Measurements from ENCODE around the gene ACP2.
A peak's percentile ranks its signal among the peaks of the same experiment; 100 is the strongest.

The ACP2 gene

DNA sequence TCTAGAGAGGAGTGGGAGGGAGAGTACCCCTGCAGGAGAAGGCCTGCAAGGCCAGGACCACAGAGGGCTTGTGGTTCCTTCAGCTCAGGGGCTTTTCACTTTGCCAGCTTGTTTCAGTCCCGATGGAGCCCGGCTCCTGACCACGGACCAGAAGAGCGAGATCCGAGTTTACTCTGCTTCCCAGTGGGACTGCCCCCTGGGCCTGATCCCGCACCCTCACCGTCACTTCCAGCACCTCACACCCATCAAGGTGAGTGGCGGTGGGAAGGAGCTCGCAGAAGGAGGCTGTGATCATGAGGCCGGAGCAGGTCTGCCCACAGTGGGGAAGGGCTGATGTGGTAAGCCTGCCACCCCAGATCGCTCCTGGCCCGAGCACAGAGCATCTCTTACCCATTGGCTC is 13.5 kb downstream of the ACP2 start:
- TF ChIP-seq TAF1 (IDR thresholded peaks at IDR 0.05; ENCODE audit: borderline replicate concordance, low read depth, low read length) (no peak), POLR2A (IDR thresholded peaks at IDR 0.05; ENCODE audit: low read depth, low read length) (no peak), POLR2AphosphoS5 (IDR thresholded peaks at IDR 0.05; ENCODE audit: low read depth, low read length) (no peak)
- DNase-seq (ENCODE audit: insufficient read length), result no peak
- no peak for FAIRE-seq

DNA sequence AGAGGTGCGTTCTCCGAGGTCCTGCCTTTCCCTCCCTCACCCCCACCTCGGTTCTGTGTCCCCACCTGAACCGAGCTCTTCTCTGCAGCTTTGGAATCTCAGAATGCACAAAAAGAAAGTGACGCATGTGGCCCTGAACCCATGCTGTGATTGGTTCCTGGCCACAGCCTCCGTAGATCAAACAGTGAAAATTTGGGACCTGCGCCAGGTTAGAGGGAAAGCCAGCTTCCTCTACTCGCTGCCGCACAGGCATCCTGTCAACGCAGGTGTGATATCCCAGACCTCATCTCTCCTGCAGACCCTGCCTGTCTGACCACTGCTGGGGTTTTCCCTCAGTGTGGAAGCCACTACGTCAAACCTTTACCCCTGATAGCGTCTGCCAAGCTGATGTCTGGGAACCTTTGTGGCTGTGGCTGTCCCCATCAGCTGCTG is 13.9 kb downstream of the ACP2 start:
- TF ChIP-seq POLR2AphosphoS5 (IDR thresholded peaks at IDR 0.05; ENCODE audit: low read depth, low read length) (no peak), TAF1 (IDR thresholded peaks at IDR 0.05; ENCODE audit: borderline replicate concordance, low read depth, low read length) (no peak), POLR2A (IDR thresholded peaks at IDR 0.05; ENCODE audit: low read depth, low read length) (no peak)
- no peak for FAIRE-seq
- no peak for DNase-seq (ENCODE audit: insufficient read length)

DNA sequence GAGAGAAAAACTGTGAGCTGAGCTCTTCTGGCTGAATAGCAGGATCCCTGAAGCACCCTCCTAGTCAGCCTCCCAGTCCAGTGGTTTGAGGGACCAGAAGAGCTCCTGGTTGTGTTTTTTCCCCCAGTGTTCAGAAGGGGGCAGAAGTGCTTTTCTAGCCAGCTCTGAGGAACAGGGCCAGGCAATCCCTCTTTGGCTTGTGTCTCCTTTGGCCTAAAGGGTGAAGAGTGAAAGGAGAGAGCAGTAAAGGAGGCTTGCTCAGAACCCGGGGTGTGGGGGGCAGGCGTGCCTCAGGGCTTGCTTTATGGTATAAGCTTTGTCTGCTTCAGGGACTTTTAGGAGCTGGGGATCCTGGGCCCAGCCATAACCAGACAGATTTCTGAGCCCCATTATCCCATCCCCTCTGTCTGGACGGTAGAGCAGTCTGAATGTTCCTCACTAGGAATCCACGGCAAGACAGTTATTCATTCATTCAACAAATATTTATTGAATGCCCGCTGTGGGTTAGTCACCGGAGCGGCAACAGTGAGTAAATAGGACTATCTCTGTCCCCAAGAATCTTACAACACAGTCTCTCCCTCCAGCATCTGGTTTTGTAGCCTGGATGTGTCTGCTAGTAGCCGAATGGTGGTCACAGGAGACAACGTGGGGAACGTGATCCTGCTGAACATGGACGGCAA is 14.5 kb downstream of the ACP2 start:
- no peak for FAIRE-seq
- DNase-seq (ENCODE audit: insufficient read length), result no peak
- no peak for TF ChIP-seq POLR2AphosphoS5 (IDR thresholded peaks at IDR 0.05; ENCODE audit: low read depth, low read length)
- TF ChIP-seq TAF1 (IDR thresholded peaks at IDR 0.05; ENCODE audit: borderline replicate concordance, low read depth, low read length), result no peak
- TF ChIP-seq POLR2A (IDR thresholded peaks at IDR 0.05; ENCODE audit: low read depth, low read length), result no peak

DNA sequence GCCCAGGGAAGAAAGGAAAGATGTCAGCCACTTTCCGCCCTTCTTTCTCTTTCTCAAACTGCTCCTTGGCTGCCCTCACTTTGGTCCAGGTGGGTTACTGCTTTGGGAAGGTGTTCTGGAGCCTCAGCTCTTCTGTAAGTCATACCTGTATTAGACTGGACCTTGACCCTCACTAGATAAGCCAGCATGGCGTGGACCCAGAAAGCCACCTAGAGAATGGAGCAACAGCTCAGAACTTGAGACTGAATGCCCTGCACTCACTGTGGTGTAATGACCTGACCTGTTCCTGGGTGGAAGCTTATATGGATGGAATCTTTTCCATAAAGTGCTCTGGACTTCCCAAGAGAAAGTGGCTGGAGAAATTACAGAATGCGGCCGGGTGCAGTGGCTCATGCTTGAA is 15.6 kb downstream of the ACP2 start:
- DNase-seq (ENCODE audit: insufficient read length), result no peak
- FAIRE-seq, result no peak
- TF ChIP-seq TAF1 (IDR thresholded peaks at IDR 0.05; ENCODE audit: borderline replicate concordance, low read depth, low read length) (no peak), POLR2AphosphoS5 (IDR thresholded peaks at IDR 0.05; ENCODE audit: low read depth, low read length) (no peak), POLR2A (IDR thresholded peaks at IDR 0.05; ENCODE audit: low read depth, low read length) (no peak)

DNA sequence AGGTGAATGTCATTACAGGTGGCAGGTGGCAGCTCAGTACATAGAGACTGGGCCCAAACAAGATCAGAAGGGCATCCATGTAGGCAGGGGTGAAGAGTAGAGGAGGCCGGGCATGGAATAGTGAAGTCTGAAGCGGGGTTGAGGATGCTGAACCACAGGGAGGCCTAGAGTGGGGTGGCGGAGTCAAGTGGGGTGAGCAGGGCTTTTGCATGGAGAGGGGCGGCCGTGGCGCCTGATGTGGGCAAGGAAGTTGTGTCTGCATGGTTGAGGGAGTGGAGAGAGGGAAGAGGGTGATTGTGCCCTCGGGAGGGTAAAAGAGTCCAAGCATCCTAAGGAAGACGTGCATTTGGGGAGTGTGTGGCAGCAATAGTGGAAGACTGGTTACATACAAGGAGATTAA is 19.5 kb downstream of the ACP2 start:
- TF ChIP-seq TAF1 (IDR thresholded peaks at IDR 0.05; ENCODE audit: borderline replicate concordance, low read depth, low read length) (no peak), POLR2AphosphoS5 (IDR thresholded peaks at IDR 0.05; ENCODE audit: low read depth, low read length) (no peak), POLR2A (IDR thresholded peaks at IDR 0.05; ENCODE audit: low read depth, low read length) (no peak)
- no peak for DNase-seq (ENCODE audit: insufficient read length)
- no peak for FAIRE-seq

DNA sequence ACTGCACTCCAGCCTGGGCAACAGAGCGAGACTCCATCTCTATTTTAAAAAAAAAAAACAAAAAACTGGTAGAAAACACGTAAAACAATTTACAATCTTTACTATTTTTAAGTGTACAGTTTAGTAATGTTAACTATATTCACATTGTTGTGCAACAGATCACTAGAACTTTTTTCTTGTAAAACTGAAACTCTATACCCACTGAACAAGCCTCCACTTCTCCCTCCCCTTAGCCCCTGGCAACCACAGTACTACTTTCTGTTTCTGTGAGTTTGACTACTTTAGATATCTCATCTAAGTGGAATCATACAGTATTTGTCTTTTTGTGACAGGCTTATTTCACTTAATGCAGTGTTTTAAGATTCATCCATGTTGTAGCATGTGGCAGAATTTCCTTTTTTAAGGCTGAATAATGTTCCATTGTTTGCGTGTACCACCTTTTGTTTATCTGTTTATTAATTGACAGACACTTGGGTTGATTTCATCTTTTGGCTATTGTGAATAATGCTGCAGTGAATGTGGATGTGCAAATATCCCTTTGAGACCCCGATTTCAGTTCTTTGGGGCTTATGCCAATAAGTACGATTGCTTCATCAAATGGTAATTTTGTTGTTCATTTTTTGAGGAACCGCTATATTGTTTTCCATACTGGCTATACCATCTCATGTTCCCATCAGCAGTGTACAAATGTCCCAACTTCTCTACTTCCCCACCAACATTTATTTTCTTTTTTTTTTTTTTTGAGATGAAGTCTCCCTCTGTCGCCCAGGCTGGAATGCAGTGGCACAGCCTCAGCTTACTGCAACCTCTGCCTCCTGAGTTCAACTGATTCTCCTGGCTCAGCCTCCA is 22.8 kb downstream of the ACP2 start:
- TF ChIP-seq POLR2A (IDR thresholded peaks at IDR 0.05; ENCODE audit: low read depth, low read length) (no peak), TAF1 (IDR thresholded peaks at IDR 0.05; ENCODE audit: borderline replicate concordance, low read depth, low read length) (no peak), POLR2AphosphoS5 (IDR thresholded peaks at IDR 0.05; ENCODE audit: low read depth, low read length) (no peak)
- DNase-seq (ENCODE audit: insufficient read length), result no peak
- peak; percentile 82 for FAIRE-seq

DNA sequence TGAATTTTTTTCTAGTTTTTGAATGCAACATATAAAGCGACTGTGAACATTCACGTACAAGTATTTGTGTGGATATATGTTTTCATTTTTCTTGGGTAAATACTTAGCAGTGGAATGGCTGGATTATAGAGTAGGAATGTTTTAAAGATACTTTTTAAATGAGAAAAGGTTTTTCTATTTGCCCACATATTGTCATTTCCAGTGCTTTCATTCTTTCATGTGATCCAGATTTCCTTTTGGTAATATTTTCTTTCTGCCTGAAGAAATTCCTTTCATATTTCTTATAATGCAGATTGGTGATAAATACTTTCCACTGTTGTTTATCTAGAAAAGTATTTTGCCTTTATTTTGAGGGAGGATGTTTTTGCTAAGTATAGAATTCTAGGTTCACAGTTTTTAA is 25.9 kb downstream of the ACP2 start:
- DNase-seq (ENCODE audit: insufficient read length) (no peak), FAIRE-seq (no peak)
- no peak for TF ChIP-seq POLR2A (IDR thresholded peaks at IDR 0.05; ENCODE audit: low read depth, low read length)
- TF ChIP-seq POLR2AphosphoS5 (IDR thresholded peaks at IDR 0.05; ENCODE audit: low read depth, low read length), result no peak
- no peak for TF ChIP-seq TAF1 (IDR thresholded peaks at IDR 0.05; ENCODE audit: borderline replicate concordance, low read depth, low read length)

DNA sequence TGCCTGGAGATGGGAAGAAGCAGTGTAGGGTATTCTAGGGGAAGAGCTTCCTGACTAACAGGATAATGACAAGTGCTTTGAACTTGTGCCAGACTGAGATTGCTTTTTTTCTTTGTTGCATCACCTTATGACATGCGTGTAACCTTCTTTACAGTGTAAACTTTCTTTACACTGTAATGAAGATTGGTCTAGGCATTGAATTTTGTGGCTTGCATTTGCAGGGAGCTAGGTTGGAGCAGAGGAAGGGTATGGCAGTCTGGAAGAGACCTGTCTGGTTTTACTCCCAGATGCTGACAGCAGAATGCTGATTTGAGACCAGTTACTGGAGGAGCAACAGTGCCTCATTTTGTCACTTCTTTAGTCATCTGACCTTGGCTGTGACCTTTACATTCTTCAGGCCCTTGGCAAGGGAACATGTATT is 28.2 kb downstream of the ACP2 start:
- TF ChIP-seq POLR2A (IDR thresholded peaks at IDR 0.05; ENCODE audit: low read depth, low read length), result no peak
- TF ChIP-seq TAF1 (IDR thresholded peaks at IDR 0.05; ENCODE audit: borderline replicate concordance, low read depth, low read length), result no peak
- TF ChIP-seq POLR2AphosphoS5 (IDR thresholded peaks at IDR 0.05; ENCODE audit: low read depth, low read length), result no peak
- DNase-seq (ENCODE audit: insufficient read length), result no peak
- peak; percentile 17 for FAIRE-seq

DNA sequence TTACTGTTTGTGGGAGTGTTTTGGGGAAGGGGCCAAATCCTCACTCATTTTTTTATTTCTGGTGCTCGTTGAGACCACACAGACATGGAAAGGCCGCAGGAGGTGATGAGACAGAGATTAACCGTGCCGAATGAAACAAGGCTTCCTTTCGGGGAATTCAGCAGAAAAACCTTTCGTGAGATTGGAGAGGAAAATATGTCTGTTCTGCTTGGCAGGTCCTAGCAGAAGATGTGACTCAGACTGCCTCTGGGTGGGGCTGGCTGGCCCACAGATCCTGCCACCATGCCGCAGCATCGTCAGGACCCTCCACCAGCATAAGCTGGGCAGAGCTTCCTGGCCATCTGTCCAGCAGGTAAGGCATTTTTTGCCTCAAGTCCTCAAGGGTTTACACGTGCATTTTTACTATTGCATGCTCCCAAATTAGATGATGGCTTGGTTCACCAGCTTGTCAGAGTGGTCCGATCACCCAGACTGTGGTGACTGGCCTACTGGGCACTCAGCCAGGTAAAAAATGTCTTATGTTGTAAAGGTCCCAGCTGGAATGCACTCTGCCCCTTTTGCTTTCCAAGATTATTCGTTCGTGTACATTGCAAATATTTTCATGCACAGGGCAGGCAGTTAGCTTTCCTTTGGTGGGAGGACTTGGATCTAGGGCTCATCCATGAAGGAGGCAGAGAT is 32.4 kb downstream of the ACP2 start:
- TF ChIP-seq TAF1 (IDR thresholded peaks at IDR 0.05; ENCODE audit: borderline replicate concordance, low read depth, low read length) (peak; percentile 48; the same call in 1 of the 2 replicates), POLR2AphosphoS5 (IDR thresholded peaks at IDR 0.05; ENCODE audit: low read depth, low read length) (no peak), POLR2A (IDR thresholded peaks at IDR 0.05; ENCODE audit: low read depth, low read length) (0 out of 2 replicates have a peak, but pooled peaks have one; percentile 30)
- FAIRE-seq (peak; percentile 92), DNase-seq (ENCODE audit: insufficient read length) (no peak)

DNA sequence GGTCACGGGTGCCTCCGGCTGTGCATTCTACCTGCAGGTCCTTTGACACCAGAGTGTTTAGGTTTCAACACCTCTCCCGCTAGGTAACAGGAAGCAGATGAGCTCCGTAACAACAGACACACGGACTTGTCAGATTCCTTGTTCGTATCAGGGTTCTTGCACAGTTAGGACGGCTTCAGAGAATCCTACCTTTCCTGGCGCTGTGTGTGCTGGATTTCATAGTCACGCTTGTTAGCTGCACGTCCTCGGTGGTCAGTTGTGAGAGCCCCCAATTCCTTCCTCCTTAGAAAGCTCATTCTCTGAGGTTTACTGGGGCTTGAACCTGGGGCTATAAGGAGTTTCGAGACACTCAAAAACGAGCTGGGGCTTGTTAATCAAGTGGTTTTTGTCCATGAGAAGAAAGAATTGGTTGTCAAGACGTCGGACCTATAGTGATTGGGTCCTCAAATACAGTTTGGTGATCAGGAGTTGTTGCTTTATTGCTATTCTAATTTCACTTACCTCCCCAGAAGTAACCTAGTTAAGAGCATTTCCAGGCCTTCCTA is 33.2 kb downstream of the ACP2 start:
- no peak; the same call in 1 of the 2 replicates for TF ChIP-seq POLR2A (IDR thresholded peaks at IDR 0.05; ENCODE audit: low read depth, low read length)
- no peak for TF ChIP-seq TAF1 (IDR thresholded peaks at IDR 0.05; ENCODE audit: borderline replicate concordance, low read depth, low read length)
- TF ChIP-seq POLR2AphosphoS5 (IDR thresholded peaks at IDR 0.05; ENCODE audit: low read depth, low read length), result peak; percentile 71; the same call in 1 of the 2 replicates
- DNase-seq (ENCODE audit: insufficient read length) (no peak), FAIRE-seq (no peak)
